Measurements from ENCODE around the gene FOXG1. TPM values are rescaled to one million over a fixed set of nuclear protein-coding genes. Genes with fewer than 3 reads are reported as not detected.

FOXG1 gene
- total and polyA plus RNA-seq, 9 of the 15 experiments (the other 6 are each of a cell fraction or from before 2014, with no cell fraction given), result 0.56 to 3.7 (median 0.85) TPM

- no peak overlapping the region for H3K27ac ChIP-seq (ENCODE audit: extremely low read depth, low read depth, low read length)
- WGBS (ENCODE audit: insufficient coverage, low coverage, missing lambda C conversion rate), result 0% methylated on average over 1 of the region's 1 CpG
- intact Hi-C loops (cut with micrococcal nuclease) (no loop called here), in situ Hi-C loops (cut with MboI) (no loop called here)
- no peak for DNase-seq (ENCODE audit: extremely low read depth in 1 of 4, low spot score in 3 of 4)
- H3K79me2 ChIP-seq (ENCODE audit: control insufficient read depth, insufficient read depth, low read length), result no peaks in the 10 kb centered on the region
- H3K4me2 ChIP-seq (ENCODE audit: insufficient read depth, low read length), result no peak overlapping the region
- H3K9me1 ChIP-seq (ENCODE audit: control insufficient read depth, insufficient read depth, low read length), result no peaks in the 10 kb centered on the region
- no peak for TF ChIP-seq LCOR (CRISPR knock-in tag; IDR thresholded peaks at IDR 0.05)
- TF ChIP-seq TARDBP (IDR thresholded peaks at IDR 0.05), result no peak
- no peak for TF ChIP-seq ZNF143 (CRISPR knock-in tag; IDR thresholded peaks at IDR 0.05)
- TF ChIP-seq CREM (IDR thresholded peaks at IDR 0.05; ENCODE audit: low read depth), result no peak
- TF ChIP-seq MED1 (CRISPR knock-in tag; IDR thresholded peaks at IDR 0.05; ENCODE audit: borderline replicate concordance), result no peak
- TF ChIP-seq SNRNP70 (optimal IDR thresholded peaks at IDR 0.05; ENCODE audit: low read depth, low read length), result no peak
- TF ChIP-seq SMC3 (conservative IDR thresholded peaks at IDR 0.05; ENCODE audit: insufficient read depth, low read depth, low read length), result no peak
- TF ChIP-seq PRPF4 (IDR thresholded peaks at IDR 0.05; ENCODE audit: insufficient read depth, low read depth, low read length, poor library complexity, severe bottlenecking), result no peak
- no peak for TF ChIP-seq NFYB (IDR thresholded peaks at IDR 0.05; ENCODE audit: extremely low read depth, insufficient read length)
- ATAC-seq, result no peak
- no peaks in the 10 kb centered on the region for H3K36me3 ChIP-seq (ENCODE audit: control insufficient read depth, insufficient read depth, low read length)
- no peak overlapping the region for H3K4me3 ChIP-seq
- CTCF ChIA-PET (ENCODE audit: low intra/inter-chr PET ratio), result no interaction called here
- H3K9me3 ChIP-seq (replicated peaks; ENCODE audit: control insufficient read depth, insufficient read depth, low read depth, low read length), result no peaks in the 10 kb centered on the region
- H4K20me1 ChIP-seq (replicated peaks; ENCODE audit: control insufficient read depth, insufficient read depth, low read length), result no peaks in the 10 kb centered on the region
- POLR2A ChIA-PET, result no interaction called here
- H2AFZ ChIP-seq (ENCODE audit: low read depth, low read length), result no peak overlapping the region
- no peak for FAIRE-seq
- no peak overlapping the region for H3K9ac ChIP-seq (ENCODE audit: insufficient read depth in 1 of 2, low read depth in 2 of 2, low read length in 2 of 2)
- no TSS peak for BruUV-seq (replicated peaks)
- no peaks in the 10 kb centered on the region for H3K27me3 ChIP-seq (ENCODE audit: control insufficient read depth in 2 of 2, insufficient read depth in 2 of 2, low read length in 2 of 2)
- H3K4me1 ChIP-seq (replicated peaks in 1 of 2; ENCODE audit: control insufficient read depth in 2 of 2, insufficient read depth in 2 of 2, low read length in 2 of 2), result no peaks in the 10 kb centered on the region
Observed at GRCh38 chr14:28746247-28746646, 20.3 kb upstream of the FOXG1 start.
